Neuronal stem cell (in vitro differentiated cells): ENCODE measurements around the gene COL16A1.
A peak's percentile ranks its signal among the peaks of the same experiment; 100 is the strongest.

Experiments used
- DNase-seq: peaks from one replicate; pipeline ENCODE4 v3.0.0-alpha.2; 2013; ENCODE audit warnings: low spot score
- H2AFZ ChIP-seq: one replicate; pipeline ENCODE4 v1.6.1; 2013; ENCODE audit warnings: mild to moderate bottlenecking, low read length, inconsistent platforms
- H2AK5ac ChIP-seq: 2 replicates; pipeline ENCODE4 v1.6.1; 2013; ENCODE audit warnings: low read depth, mild to moderate bottlenecking, inconsistent platforms, low read length, moderate library complexity, mixed read lengths
- H2BK120ac ChIP-seq: 2 replicates; pipeline ENCODE4 v1.6.1; 2013; ENCODE audit warnings: low read depth, mild to moderate bottlenecking, inconsistent platforms, low read length, moderate library complexity, mixed read lengths
- H2BK12ac ChIP-seq: one replicate; pipeline ENCODE4 v1.6.1; 2013; ENCODE audit warnings: low read length, inconsistent platforms
- H2BK15ac ChIP-seq: 2 replicates; pipeline ENCODE4 v1.6.1; 2013; ENCODE audit warnings: mild to moderate bottlenecking, low read length, inconsistent platforms, mixed read lengths
- H2BK5ac ChIP-seq: one replicate; pipeline ENCODE4 v1.6.1; 2013; ENCODE audit warnings: inconsistent platforms, mild to moderate bottlenecking, low read length, moderate library complexity
- H3K14ac ChIP-seq: one replicate; pipeline ENCODE4 v1.6.1; 2013; ENCODE audit warnings: low read length, inconsistent platforms
- H3K18ac ChIP-seq: 2 replicates; pipeline ENCODE4 v1.6.1; 2013; ENCODE audit warnings: low read length, inconsistent platforms
- H3K23ac ChIP-seq: 2 replicates; pipeline ENCODE4 v1.6.1; 2013; ENCODE audit warnings: low read depth, mild to moderate bottlenecking, mixed read lengths, low read length, inconsistent platforms; ENCODE audit not compliant: poor library complexity
- H3K27ac ChIP-seq: replicated peaks from 3 replicates; pipeline ENCODE4 v1.5.1; 2013; ENCODE audit warnings: low read length, inconsistent platforms
- H3K27me3 ChIP-seq, 3 experiments: 2 replicates each; pipeline ENCODE4 v1.6.1; 2013; ENCODE audit warnings: low read length in 3 of 3, mild to moderate bottlenecking in 2 of 3, inconsistent platforms in 1 of 3, low read depth in 1 of 3, mixed read lengths in 1 of 3, moderate library complexity in 1 of 3; ENCODE audit not compliant: control insufficient read depth in 3 of 3, insufficient read depth in 3 of 3
- H3K36me3 ChIP-seq, 2 donors: replicated peaks in 1 of 2; 2 replicates each; pipeline ENCODE4 v1.6.1; 2013; ENCODE audit warnings: low read length in 2 of 2; ENCODE audit not compliant: control insufficient read depth in 2 of 2, insufficient read depth in 2 of 2
- H3K4ac ChIP-seq: 2 replicates; pipeline ENCODE4 v1.6.1; 2013; ENCODE audit warnings: inconsistent platforms, mild to moderate bottlenecking, low read length, moderate library complexity
- H3K4me1 ChIP-seq, 2 donors: 1 replicate in 1 of 2; 2 replicates in 1 of 2; pipeline ENCODE4 v1.6.1; 2013; ENCODE audit warnings: low read length in 2 of 2, low read depth in 1 of 2; ENCODE audit not compliant: control insufficient read depth in 2 of 2, insufficient read depth in 1 of 2
- H3K4me2 ChIP-seq: one replicate; pipeline ENCODE4 v1.6.1; 2013; ENCODE audit warnings: mild to moderate bottlenecking, low read length, inconsistent platforms; ENCODE audit not compliant: insufficient read depth, poor library complexity, severe bottlenecking
- H3K4me3 ChIP-seq, 2 donors: 2 replicates each; pipeline ENCODE4 v1.5.1; 2013; ENCODE audit warnings: low read length in 2 of 2, mild to moderate bottlenecking in 2 of 2, inconsistent platforms in 1 of 2, moderate library complexity in 1 of 2
- H3K79me1 ChIP-seq: one replicate; pipeline ENCODE4 v1.6.1; 2013; ENCODE audit warnings: low read depth, mild to moderate bottlenecking, inconsistent platforms, low read length, moderate library complexity
- H3K9ac ChIP-seq: one replicate; pipeline ENCODE4 v1.6.1; 2013; ENCODE audit warnings: mild to moderate bottlenecking, low read depth, low read length, inconsistent platforms; ENCODE audit not compliant: poor library complexity
- H3K9me3 ChIP-seq, 2 donors: replicated peaks in 1 of 2; 2 replicates each; pipeline versions ENCODE3 to v1.6.1; 2013; ENCODE audit warnings: low read length in 2 of 2, mild to moderate bottlenecking in 2 of 2, inconsistent platforms in 1 of 2, low read depth in 1 of 2, mixed read lengths in 1 of 2, moderate library complexity in 1 of 2; ENCODE audit not compliant: control insufficient read depth in 2 of 2, insufficient read depth in 1 of 2
- H4K8ac ChIP-seq: one replicate; pipeline ENCODE4 v1.6.1; 2013; ENCODE audit warnings: low read depth, mild to moderate bottlenecking, inconsistent platforms, low read length, moderate library complexity
- H4K91ac ChIP-seq: one replicate; pipeline ENCODE4 v1.6.1; 2013; ENCODE audit warnings: low read length, low read depth, mild to moderate bottlenecking, inconsistent platforms; ENCODE audit not compliant: poor library complexity
- WGBS, 2 donors: extraction: QIAGEN DNeasy Blood & Tissue Kit; methylation state at CpG; one replicate each; pipeline ENCODE4 v1.1.7; 2013; ENCODE audit warnings: missing lambda C conversion rate in 2 of 2, mixed read lengths in 1 of 2; ENCODE audit not compliant: insufficient read length in 2 of 2, insufficient replicate concordance in 1 of 2; ENCODE audit errors: extremely low coverage in 2 of 2; 5-methylcytosine and 5-hydroxymethylcytosine counted together

COL16A1 gene

DNA sequence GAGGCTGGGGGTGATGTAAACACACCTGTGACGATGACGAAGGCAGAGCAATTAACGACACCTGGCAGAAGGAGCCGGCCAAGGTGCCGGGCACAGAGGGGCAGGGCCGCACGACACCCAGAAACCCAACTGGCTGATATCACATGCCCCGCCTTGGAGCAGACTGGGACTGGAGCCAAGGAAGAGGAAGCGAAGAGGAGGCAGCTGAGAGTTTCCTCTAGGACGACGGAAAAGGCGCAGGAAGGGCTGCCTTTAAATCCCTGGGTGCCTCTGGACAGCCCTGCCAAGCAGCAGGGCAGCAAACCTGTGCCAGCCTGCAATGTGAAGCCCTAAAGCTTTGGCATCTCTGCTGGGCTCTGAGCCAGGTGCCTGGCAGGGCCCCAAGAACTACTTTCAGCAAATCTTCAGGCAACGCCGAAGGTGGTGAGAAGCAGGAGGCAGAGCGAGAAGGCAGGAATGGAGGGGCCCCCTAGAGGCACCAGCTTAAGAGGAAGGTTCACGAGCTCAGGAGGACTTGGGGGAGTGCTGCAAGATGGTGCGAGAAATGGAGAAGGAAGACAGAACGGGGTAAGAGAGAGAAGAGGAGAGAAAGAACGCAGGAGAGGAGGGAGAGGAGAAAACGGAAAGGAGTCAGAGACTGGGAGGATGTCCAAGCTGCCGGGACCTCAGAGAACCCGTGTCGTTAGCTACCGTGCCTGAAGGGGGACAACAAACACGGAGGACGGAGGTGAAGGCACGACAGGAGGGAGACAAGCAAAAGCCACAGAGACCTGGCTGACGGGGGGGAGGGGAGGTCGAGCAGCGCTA, 33.8 kb downstream of the COL16A1 start:
- H2AFZ ChIP-seq, result no peak overlapping the region
- H3K4ac ChIP-seq, result no peak overlapping the region
- no peak overlapping the region for H2BK12ac ChIP-seq
- H2BK5ac ChIP-seq, result no peak overlapping the region
- no peak overlapping the region for H3K27ac ChIP-seq
- H4K8ac ChIP-seq, result no peak overlapping the region
- H3K9ac ChIP-seq, result no peak overlapping the region
- DNase-seq, result no peak
- peak overlapping the region; percentile 11 for H3K23ac ChIP-seq
- H2AK5ac ChIP-seq, result no peak overlapping the region
- H2BK120ac ChIP-seq, result no peak overlapping the region
- H3K4me3 ChIP-seq, result no peak overlapping the region
- H3K36me3 ChIP-seq, result no peaks in the 10 kb centered on the region
- no peak overlapping the region for H3K4me2 ChIP-seq
- H3K14ac ChIP-seq, result no peak overlapping the region
- H4K91ac ChIP-seq, result peak overlapping the region; percentile 10
- no peaks in the 10 kb centered on the region for H3K9me3 ChIP-seq
- peaks cover 0 to 3% of the 10 kb centered on the region in 2 donors for H3K4me1 ChIP-seq
- H2BK15ac ChIP-seq, result peak overlapping the region; percentile 10
- H3K27me3 ChIP-seq, result peaks cover 0 to 99% (median 0%) of the 10 kb centered on the region in 3 experiments
- WGBS, 2 donors, result no CpG with 5 or more reads among the region's 30 CpGs
- H3K18ac ChIP-seq, result peak overlapping the region; percentile 75
- no peaks in the 10 kb centered on the region for H3K79me1 ChIP-seq

DNA sequence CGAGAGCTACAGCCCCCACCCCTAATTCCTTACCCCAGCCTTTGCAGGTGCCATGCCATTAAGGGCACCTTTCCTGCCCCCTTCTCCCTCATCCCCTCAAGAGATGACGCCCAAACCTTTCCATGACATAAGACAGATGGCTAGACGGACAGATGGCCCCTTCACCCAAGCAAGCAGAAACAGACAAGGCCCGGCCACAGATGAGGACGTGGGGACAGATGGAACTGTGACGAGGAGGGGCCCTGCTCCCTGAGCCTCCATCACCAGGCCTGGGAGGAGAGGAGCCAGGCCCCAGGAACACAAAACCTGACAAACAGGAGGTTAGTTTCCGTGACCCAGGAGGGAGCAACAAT, 34.4 kb downstream of the COL16A1 start:
- Histone ChIP-seq H3K36me3 (no peaks in the 10 kb centered on the region), H3K9ac (no peak overlapping the region), H3K27ac (no peak overlapping the region), H3K4me3 (no peak overlapping the region), H4K8ac (no peak overlapping the region), H3K4me2 (no peak overlapping the region), H3K23ac (no peak overlapping the region), H3K79me1 (no peaks in the 10 kb centered on the region), H2BK120ac (no peak overlapping the region), H4K91ac (no peak overlapping the region), H2BK12ac (peak overlapping the region; percentile 43), H3K9me3 (no peaks in the 10 kb centered on the region), H2BK5ac (no peak overlapping the region), H3K4me1 (peaks cover 0 to 3% of the 10 kb centered on the region in 2 donors), H3K14ac (no peak overlapping the region), H3K18ac (no peak overlapping the region), H2AFZ (no peak overlapping the region), H2BK15ac (no peak overlapping the region), H3K4ac (no peak overlapping the region), H3K27me3 (peaks cover 0 to 99% (median 0%) of the 10 kb centered on the region in 3 experiments), H2AK5ac (no peak overlapping the region)
- WGBS, 2 donors, result no CpG with 5 or more reads among the region's 7 CpGs
- no peak for DNase-seq

DNA sequence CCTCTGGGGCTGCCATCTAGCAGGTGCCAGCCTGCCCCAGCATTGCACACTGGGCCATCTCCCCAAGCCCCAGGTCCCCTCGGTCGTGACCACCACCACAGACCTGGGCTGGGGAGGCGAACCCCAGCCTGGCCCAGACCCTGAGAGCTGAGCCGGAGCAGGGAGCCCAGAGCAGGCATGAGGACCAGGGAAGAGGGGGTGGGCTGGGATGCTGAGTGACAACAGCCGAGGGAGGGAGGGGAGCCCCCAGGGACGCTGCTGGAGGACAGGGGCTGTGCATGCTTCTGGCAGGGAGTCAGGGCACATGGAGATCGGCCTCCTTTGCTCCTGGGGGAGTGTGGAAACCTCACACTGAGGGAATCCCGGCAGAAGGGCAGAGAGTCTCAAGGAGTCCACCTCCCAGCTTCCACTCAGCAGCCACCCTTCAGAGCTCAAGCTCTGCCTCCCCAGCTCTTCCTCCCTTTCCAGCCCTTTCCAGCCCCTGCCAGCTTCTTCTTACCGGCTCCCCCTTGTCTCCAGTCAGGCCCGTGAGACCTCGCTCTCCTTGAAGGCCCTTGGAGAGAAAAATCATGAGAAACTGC, 35.4 kb downstream of the COL16A1 start:
- no peak overlapping the region for H3K4me2 ChIP-seq
- DNase-seq, result no peak
- peaks cover 0 to 3% of the 10 kb centered on the region in 2 donors for H3K4me1 ChIP-seq
- no peaks in the 10 kb centered on the region for H3K36me3 ChIP-seq
- no CpG with 5 or more reads among the region's 11 CpGs for WGBS, 2 donors
- peak overlapping the region; percentile 34 for H2AK5ac ChIP-seq
- H3K14ac ChIP-seq, result no peak overlapping the region
- no peaks in the 10 kb centered on the region for H3K9me3 ChIP-seq
- no peak overlapping the region for H3K9ac ChIP-seq
- no peak overlapping the region for H3K23ac ChIP-seq
- no peak overlapping the region for H2AFZ ChIP-seq
- no peak overlapping the region for H4K91ac ChIP-seq
- H3K27ac ChIP-seq, result no peak overlapping the region
- no peaks in the 10 kb centered on the region for H3K79me1 ChIP-seq
- no peak overlapping the region for H2BK12ac ChIP-seq
- H3K4me3 ChIP-seq, result no peak overlapping the region
- no peak overlapping the region for H4K8ac ChIP-seq
- no peak overlapping the region for H3K4ac ChIP-seq
- H2BK120ac ChIP-seq, result no peak overlapping the region
- no peak overlapping the region for H2BK15ac ChIP-seq
- H2BK5ac ChIP-seq, result no peak overlapping the region
- H3K27me3 ChIP-seq, result peaks cover 0 to 92% (median 0%) of the 10 kb centered on the region in 3 experiments
- H3K18ac ChIP-seq, result no peak overlapping the region

DNA sequence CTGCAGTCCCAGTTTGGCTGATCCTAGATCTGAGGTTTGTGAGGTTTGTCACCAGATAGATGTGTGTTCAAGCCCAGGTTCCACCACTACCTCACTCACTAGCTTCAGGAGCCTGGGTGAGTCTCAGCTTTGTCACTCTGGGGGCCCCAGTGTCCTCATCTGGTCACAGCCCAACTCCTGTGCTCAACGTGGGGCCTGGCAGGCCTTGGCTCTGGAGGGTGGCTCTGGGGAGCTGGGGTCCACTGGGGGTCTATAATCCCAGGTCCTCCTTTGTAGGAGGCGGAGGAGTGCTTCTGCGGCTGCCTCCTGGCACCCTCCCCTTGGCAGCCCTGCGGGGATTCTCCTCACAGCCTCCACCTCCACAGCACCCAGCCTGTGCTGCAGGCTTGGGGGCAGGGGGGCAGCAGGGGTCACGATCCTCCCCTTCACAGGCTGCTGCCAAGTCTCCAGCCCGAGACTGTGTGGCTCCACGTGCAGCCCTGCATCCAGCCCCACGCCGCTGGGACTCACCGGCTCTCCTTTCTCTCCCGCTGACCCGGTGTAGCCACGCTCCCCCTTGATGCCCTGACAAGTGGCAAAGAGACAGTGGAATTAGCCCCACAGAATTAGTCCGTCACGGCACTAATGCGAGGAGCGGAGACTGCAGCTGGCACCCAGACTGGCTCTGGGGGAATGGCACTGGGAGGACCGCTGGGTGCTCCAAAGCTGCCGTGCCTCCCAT, 36.6 kb downstream of the COL16A1 start:
- Histone ChIP-seq H2AFZ (no peak overlapping the region), H2BK12ac (no peak overlapping the region), H3K4me1 (peaks cover 0 to 3% of the 10 kb centered on the region in 2 donors), H2BK15ac (peak overlapping the region; percentile 9), H3K14ac (no peak overlapping the region), H3K27ac (no peak overlapping the region), H4K8ac (peak overlapping the region; percentile 77), H3K18ac (peak overlapping the region; percentile 44), H3K4me3 (no peak overlapping the region), H3K9me3 (no peaks in the 10 kb centered on the region), H4K91ac (no peak overlapping the region), H3K79me1 (no peaks in the 10 kb centered on the region), H2BK120ac (no peak overlapping the region), H3K9ac (peak overlapping the region; percentile 70), H3K27me3 (peaks cover 0 to 82% (median 0%) of the 10 kb centered on the region in 3 experiments), H2BK5ac (no peak overlapping the region), H3K4me2 (no peak overlapping the region), H3K36me3 (no peaks in the 10 kb centered on the region), H2AK5ac (no peak overlapping the region), H3K23ac (peak overlapping the region; percentile 68), H3K4ac (no peak overlapping the region)
- WGBS, 2 donors, result no CpG with 5 or more reads among the region's 19 CpGs
- DNase-seq, result no peak
